ENCODE data around the gene ATP6V0A1. TPM values are rescaled to one million over a fixed set of nuclear protein-coding genes. Genes with fewer than 3 reads are reported as not detected.

Gene ATP6V0A1
- 34.5 TPM for polyA plus RNA-seq (2013)

DNA sequence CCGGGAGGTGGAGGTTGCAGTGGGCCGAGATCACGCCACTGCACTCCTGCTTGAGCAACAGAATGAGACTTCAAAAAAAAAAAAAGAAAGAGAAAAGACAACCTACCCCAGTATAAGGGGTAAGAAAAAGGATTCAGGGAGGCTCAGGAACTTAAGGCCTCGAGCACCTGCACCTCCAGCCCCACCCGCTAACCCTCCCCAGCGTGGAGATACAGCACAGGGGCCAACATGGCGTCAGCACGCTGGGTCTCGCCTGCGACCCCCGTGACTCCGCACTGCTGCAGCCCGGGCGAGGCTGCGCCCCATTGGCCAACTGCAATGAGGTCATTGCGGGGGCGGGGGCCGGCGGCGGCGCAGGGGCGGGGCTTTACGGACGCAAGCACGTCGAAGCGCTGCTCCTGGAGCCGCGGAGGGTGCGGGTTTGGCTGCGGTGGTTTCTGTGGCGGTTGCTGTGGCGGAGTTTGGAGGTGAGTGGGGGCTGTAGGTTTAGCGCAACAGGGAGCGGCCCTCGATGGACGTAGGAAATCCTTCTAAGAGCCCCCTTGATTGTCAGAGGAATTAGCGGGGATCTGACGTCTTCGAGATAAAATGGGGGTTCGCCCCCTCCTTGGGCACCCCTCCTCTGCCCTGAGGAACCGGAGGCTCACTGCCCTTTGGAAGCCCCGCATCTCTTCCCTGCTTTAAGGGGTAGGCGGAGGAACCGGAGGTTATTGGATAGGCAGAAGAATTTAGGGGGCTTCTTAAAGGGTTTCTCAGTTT, at the start of gene ATP6V0A1:
Gene ATP6V0A1, plus strand, starts transcription at position 382 of the 759 bp plus-strand sequence. CDS start 2,017 bp downstream, outside the sequence.
- CTCF ChIA-PET = interaction anchor here (1.3 to 1.6 kb wide), 3 partner anchors 7 to 69 kb away, joined by 3 read pairs; no protein-coding TSS in a partner anchor
- peaks cover 39 to 73% (median 68%) of the 10 kb centered on the region in 4 experiments for H3K4me1 ChIP-seq (ENCODE audit: control extremely low read depth in 1 of 4, control insufficient read depth in 4 of 4, insufficient read depth in 4 of 4, low read length in 3 of 4)
- POLR2A ChIA-PET = no interaction called here

DNA sequence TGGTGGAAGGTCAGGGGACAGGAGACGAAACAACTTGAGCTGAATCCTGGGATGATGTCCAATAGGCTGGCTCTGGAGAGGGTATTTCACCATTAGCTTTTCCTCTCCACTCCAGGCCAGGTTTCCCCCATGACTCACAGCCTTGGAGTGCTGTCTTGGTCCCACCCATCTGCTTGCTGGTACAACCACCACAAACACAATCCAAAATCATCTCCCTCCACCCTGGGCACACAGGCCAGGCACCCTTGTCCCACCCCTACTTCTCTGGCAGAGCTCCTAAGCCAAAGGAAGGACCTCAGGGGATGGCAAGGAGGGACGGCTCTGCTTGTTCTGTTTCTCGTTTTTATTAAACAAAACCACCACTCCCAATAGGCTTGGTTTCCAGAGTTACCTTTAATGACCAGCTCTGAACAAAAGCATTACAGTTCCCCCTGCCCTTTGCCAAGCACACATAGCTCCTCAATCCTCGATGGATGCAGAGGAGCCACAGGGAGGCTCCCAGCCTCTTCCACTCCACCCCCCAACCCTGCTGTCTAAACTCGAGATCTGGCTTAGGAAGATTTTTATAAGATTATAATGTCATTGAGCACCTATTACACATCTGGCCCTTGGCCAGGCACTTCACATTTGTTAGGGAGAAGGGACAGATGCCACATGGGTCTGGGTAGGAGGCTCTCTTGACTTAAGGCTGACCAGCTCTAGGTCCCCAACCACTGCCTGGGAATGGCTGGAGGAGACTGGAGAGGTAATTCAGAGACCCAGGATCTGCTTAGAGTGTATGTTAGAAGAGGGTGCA, 49.0 kb upstream of the ATP6V0A1 start:
- H3K27me3 ChIP-seq (replicated peaks in 2 of 5; ENCODE audit: control insufficient read depth in 4 of 5, insufficient read depth in 5 of 5, low read length in 4 of 5) = no peaks in the 10 kb centered on the region
- peak overlapping the region in 1 of 7 experiments; percentile 23 for H3K4me3 ChIP-seq (ENCODE audit: control insufficient read depth in 1 of 7, extremely low read depth in 1 of 7, insufficient read depth in 4 of 7, low read depth in 2 of 7, low read length in 6 of 7)
- H3K36me3 ChIP-seq (ENCODE audit: control insufficient read depth in 4 of 4, insufficient read depth in 4 of 4, low read length in 3 of 4) = peaks cover 0 to 6% (median 3%) of the 10 kb centered on the region in 4 experiments
- peak overlapping the region; percentile 17 to 43 for H3K27ac ChIP-seq (ENCODE audit: insufficient read depth in 1 of 2, low read depth in 1 of 2, low read length in 2 of 2, poor library complexity in 1 of 2, severe bottlenecking in 2 of 2)
- H3K4me1 ChIP-seq (ENCODE audit: control extremely low read depth in 1 of 4, control insufficient read depth in 4 of 4, insufficient read depth in 4 of 4, low read length in 3 of 4) = peaks cover 5 to 66% (median 44%) of the 10 kb centered on the region in 4 experiments
- CTCF ChIA-PET = interaction anchor here (0.8 to 4.0 kb wide), 7 partner anchors 10 to 163 kb away, joined by 3 to 27 read pairs (median 5); no protein-coding TSS in a partner anchor
- 100% methylated on average over 1 of the region's 5 CpGs for WGBS (ENCODE audit: insufficient coverage)
- H3K9me3 ChIP-seq (ENCODE audit: control extremely low read depth in 1 of 5, control insufficient read depth in 4 of 5, insufficient read depth in 2 of 5, low read depth in 1 of 5, low read length in 4 of 5) = no peaks in the 10 kb centered on the region
- DNase-seq = no peak
- POLR2A ChIA-PET = interaction anchor here (0.5 kb wide), 1 partner anchor 77 kb away, joined by 6 read pairs; no protein-coding TSS in a partner anchor

More for the DNA sequence above, at the start of gene ATP6V0A1:
- WGBS (ENCODE audit: insufficient coverage) = under 1% methylated on average over 35 of the region's 45 CpGs
- H3K4me3 ChIP-seq (ENCODE audit: control insufficient read depth in 1 of 7, extremely low read depth in 1 of 7, insufficient read depth in 4 of 7, low read depth in 2 of 7, low read length in 6 of 7) = peak within 1 kb of the TSS; percentile 66 to 95 (median 77)
- H3K27ac ChIP-seq (ENCODE audit: insufficient read depth in 1 of 2, low read depth in 1 of 2, low read length in 2 of 2, poor library complexity in 1 of 2, severe bottlenecking in 2 of 2) = peak within 1 kb of the TSS; percentile 64 to 87
- H3K9me3 ChIP-seq (ENCODE audit: control extremely low read depth in 1 of 5, control insufficient read depth in 4 of 5, insufficient read depth in 2 of 5, low read depth in 1 of 5, low read length in 4 of 5) = no peaks in the 10 kb centered on the region
- DNase-seq = peak; percentile 88 to 94 (median 93)
- H3K36me3 ChIP-seq (ENCODE audit: control insufficient read depth in 4 of 4, insufficient read depth in 4 of 4, low read length in 3 of 4) = peaks cover 2 to 11% (median 7%) of the 10 kb centered on the region in 4 experiments
- H3K27me3 ChIP-seq (replicated peaks in 2 of 5; ENCODE audit: control insufficient read depth in 4 of 5, insufficient read depth in 5 of 5, low read length in 4 of 5) = no peaks in the 10 kb centered on the region

DNA sequence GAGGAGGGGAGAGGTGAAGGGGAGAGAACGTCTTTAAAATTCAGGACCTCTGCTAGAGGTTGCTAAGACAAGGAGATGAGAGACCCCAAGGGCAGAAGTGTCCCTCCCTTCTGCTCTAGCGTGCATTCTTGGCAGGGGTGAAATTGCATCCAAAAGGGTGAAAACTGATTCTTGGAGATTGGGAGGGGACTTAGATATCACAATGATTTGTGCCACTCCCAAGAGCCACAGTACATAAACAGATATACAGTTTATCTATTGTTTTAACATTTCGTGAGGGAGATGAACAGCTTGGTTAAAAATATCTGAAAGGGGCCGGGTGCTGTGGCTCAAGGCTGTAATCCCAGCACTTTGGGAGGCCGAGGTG, 48.4 kb upstream of the ATP6V0A1 start:
- no peak for DNase-seq
- WGBS (ENCODE audit: insufficient coverage) = 88% methylated on average over 2 of the region's 5 CpGs
- ChIA-PET POLR2A (no interaction called here), CTCF (interaction anchor here (0.8 to 5.0 kb wide), 8 partner anchors 7 to 163 kb away, joined by 3 to 16 read pairs (median 4); partner anchors contain the start of gene CAVIN1)
- Histone ChIP-seq H3K36me3 (ENCODE audit: control insufficient read depth in 4 of 4, insufficient read depth in 4 of 4, low read length in 3 of 4) (peaks cover 0 to under 1% (median 0%) of the 10 kb centered on the region in 4 experiments), H3K4me1 (ENCODE audit: control extremely low read depth in 1 of 4, control insufficient read depth in 4 of 4, insufficient read depth in 4 of 4, low read length in 3 of 4) (peaks cover 5 to 72% (median 50%) of the 10 kb centered on the region in 4 experiments), H3K9me3 (ENCODE audit: control extremely low read depth in 1 of 5, control insufficient read depth in 4 of 5, insufficient read depth in 2 of 5, low read depth in 1 of 5, low read length in 4 of 5) (no peaks in the 10 kb centered on the region), H3K4me3 (ENCODE audit: control insufficient read depth in 1 of 7, extremely low read depth in 1 of 7, insufficient read depth in 4 of 7, low read depth in 2 of 7, low read length in 6 of 7) (no peak overlapping the region), H3K27ac (ENCODE audit: insufficient read depth in 1 of 2, low read depth in 1 of 2, low read length in 2 of 2, poor library complexity in 1 of 2, severe bottlenecking in 2 of 2) (peak overlapping the region in 1 of 2 experiments; percentile 43), H3K27me3 (replicated peaks in 2 of 5; ENCODE audit: control insufficient read depth in 4 of 5, insufficient read depth in 5 of 5, low read length in 4 of 5) (no peaks in the 10 kb centered on the region)

DNA sequence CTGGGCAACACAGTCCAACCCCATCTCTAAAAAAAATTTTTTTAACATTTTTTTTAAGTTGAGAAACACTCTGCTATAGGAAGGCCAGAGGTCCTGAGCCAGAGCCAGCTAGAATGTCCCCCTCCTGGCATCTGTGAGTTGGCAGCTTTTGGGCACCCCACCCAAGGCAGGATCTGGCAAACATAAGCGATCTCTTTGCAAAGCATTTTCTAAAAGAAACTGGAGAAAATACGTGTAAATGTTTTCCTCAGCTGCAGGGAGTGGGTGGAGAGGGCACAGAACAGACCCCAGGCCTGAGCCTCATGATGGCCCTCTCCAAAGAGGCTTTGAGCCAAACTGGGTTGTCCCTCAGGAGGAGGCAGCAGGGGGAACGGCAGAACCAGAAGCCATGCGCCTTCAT, 47.3 kb upstream of the ATP6V0A1 start:
- POLR2A ChIA-PET = no interaction called here
- no peaks in the 10 kb centered on the region for H3K9me3 ChIP-seq (ENCODE audit: control extremely low read depth in 1 of 5, control insufficient read depth in 4 of 5, insufficient read depth in 2 of 5, low read depth in 1 of 5, low read length in 4 of 5)
- WGBS (ENCODE audit: insufficient coverage) = 67% methylated on average over 2 of the region's 4 CpGs
- peak in 1 of 3 donors; percentile 26 for DNase-seq
- no peaks in the 10 kb centered on the region for H3K36me3 ChIP-seq (ENCODE audit: control insufficient read depth in 4 of 4, insufficient read depth in 4 of 4, low read length in 3 of 4)
- peak overlapping the region in 1 of 7 experiments; percentile 23 for H3K4me3 ChIP-seq (ENCODE audit: control insufficient read depth in 1 of 7, extremely low read depth in 1 of 7, insufficient read depth in 4 of 7, low read depth in 2 of 7, low read length in 6 of 7)
- H3K27me3 ChIP-seq (replicated peaks in 2 of 5; ENCODE audit: control insufficient read depth in 4 of 5, insufficient read depth in 5 of 5, low read length in 4 of 5) = no peaks in the 10 kb centered on the region
- CTCF ChIA-PET = interaction anchor here (0.8 to 5.0 kb wide), 5 partner anchors 8 to 103 kb away, joined by 3 to 16 read pairs (median 3); partner anchors contain the start of gene CAVIN1
- peaks cover 8 to 75% (median 56%) of the 10 kb centered on the region in 4 experiments for H3K4me1 ChIP-seq (ENCODE audit: control extremely low read depth in 1 of 4, control insufficient read depth in 4 of 4, insufficient read depth in 4 of 4, low read length in 3 of 4)
- H3K27ac ChIP-seq (ENCODE audit: insufficient read depth in 1 of 2, low read depth in 1 of 2, low read length in 2 of 2, poor library complexity in 1 of 2, severe bottlenecking in 2 of 2) = no peak overlapping the region

DNA sequence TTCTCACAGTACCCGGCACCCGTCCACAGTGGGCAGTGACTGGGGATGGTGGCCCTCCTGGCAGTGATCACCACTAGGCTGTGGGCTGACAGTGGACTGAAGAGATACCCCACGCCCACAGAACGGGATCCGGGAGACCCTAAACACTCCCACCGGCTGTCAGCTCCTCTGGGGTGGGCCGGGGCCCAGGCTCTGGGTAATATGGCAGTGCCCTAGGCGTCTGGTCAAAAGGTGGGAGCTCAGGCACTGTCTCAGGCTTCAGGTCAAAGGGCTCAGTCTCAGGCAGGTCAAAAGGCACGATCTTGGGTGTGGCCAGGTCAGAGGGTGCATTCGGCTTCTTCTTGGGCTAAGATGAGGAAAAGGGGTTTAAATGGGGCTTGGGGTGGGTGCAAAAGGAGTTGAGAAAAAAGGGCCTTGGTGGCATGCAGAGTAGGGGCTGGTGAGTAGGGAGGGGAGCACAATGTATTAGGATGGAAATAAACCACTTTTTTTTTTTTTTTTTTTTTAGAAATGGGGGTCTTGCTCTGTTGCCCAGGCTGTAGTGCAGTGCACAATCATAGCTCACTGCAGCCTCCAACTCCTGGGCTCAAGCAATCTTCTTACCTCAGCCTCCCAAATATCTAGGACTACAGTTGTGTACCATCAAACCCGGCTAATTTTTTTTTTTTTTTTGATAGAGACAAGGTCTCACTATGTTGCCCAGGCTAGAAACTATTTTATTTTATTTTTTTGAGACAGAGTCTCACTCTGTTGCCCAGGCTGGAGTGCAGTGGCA, 46.6 kb upstream of the ATP6V0A1 start:
- CTCF ChIA-PET = interaction anchor here (1.1 to 5.5 kb wide), 6 partner anchors 9 to 115 kb away, joined by 3 to 21 read pairs (median 4); partner anchors contain the start of gene CAVIN1
- no peak for DNase-seq
- H3K27ac ChIP-seq (ENCODE audit: insufficient read depth in 1 of 2, low read depth in 1 of 2, low read length in 2 of 2, poor library complexity in 1 of 2, severe bottlenecking in 2 of 2) = no peak overlapping the region
- no peak overlapping the region for H3K4me3 ChIP-seq (ENCODE audit: control insufficient read depth in 1 of 7, extremely low read depth in 1 of 7, insufficient read depth in 4 of 7, low read depth in 2 of 7, low read length in 6 of 7)
- no peaks in the 10 kb centered on the region for H3K36me3 ChIP-seq (ENCODE audit: control insufficient read depth in 4 of 4, insufficient read depth in 4 of 4, low read length in 3 of 4)
- H3K9me3 ChIP-seq (ENCODE audit: control extremely low read depth in 1 of 5, control insufficient read depth in 4 of 5, insufficient read depth in 2 of 5, low read depth in 1 of 5, low read length in 4 of 5) = no peaks in the 10 kb centered on the region
- WGBS (ENCODE audit: insufficient coverage) = 96% methylated on average over 8 of the region's 11 CpGs
- H3K27me3 ChIP-seq (replicated peaks in 2 of 5; ENCODE audit: control insufficient read depth in 4 of 5, insufficient read depth in 5 of 5, low read length in 4 of 5) = no peaks in the 10 kb centered on the region
- POLR2A ChIA-PET = no interaction called here
- peaks cover 8 to 73% (median 53%) of the 10 kb centered on the region in 4 experiments for H3K4me1 ChIP-seq (ENCODE audit: control extremely low read depth in 1 of 4, control insufficient read depth in 4 of 4, insufficient read depth in 4 of 4, low read length in 3 of 4)

DNA sequence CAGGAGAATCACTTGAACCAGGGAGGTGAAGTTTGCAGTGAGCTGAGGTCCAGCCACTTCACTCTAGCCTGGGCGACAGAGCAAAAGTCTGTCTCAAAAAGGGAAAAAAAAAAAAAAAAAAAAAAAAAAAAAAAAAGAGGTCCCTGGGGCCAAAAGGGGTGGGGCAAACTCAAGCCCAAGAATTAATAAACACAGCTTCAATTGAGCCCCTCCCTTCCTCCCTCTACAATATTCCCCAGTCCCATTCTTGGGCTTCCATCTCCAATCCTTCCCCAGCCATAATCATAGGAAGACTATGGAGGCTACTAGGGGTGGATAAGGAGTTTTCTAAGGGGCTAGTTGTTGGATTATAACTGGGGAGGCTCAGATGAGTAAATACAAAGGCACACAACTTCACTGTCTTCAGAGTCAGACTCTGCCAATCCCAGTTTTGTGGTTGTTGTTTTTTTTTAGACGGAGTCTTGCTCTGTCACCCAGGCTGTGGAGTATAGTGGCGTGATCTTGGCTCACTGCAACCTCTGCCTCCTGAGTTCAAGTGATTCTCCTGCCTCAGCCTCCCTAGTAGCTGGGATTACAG, 45.1 kb upstream of the ATP6V0A1 start:
- no peaks in the 10 kb centered on the region for H3K9me3 ChIP-seq (ENCODE audit: control extremely low read depth in 1 of 5, control insufficient read depth in 4 of 5, insufficient read depth in 2 of 5, low read depth in 1 of 5, low read length in 4 of 5)
- H3K27me3 ChIP-seq (replicated peaks in 2 of 5; ENCODE audit: control insufficient read depth in 4 of 5, insufficient read depth in 5 of 5, low read length in 4 of 5) = no peaks in the 10 kb centered on the region
- no peak overlapping the region for H3K4me3 ChIP-seq (ENCODE audit: control insufficient read depth in 1 of 7, extremely low read depth in 1 of 7, insufficient read depth in 4 of 7, low read depth in 2 of 7, low read length in 6 of 7)
- no peaks in the 10 kb centered on the region for H3K36me3 ChIP-seq (ENCODE audit: control insufficient read depth in 4 of 4, insufficient read depth in 4 of 4, low read length in 3 of 4)
- peaks cover 11 to 65% (median 49%) of the 10 kb centered on the region in 4 experiments for H3K4me1 ChIP-seq (ENCODE audit: control extremely low read depth in 1 of 4, control insufficient read depth in 4 of 4, insufficient read depth in 4 of 4, low read length in 3 of 4)
- no peak for DNase-seq
- 88% methylated on average over 2 of the region's 3 CpGs for WGBS (ENCODE audit: insufficient coverage)
- CTCF ChIA-PET = interaction anchor here (1.0 to 5.5 kb wide), 9 partner anchors 9 to 114 kb away, joined by 3 to 21 read pairs (median 4); partner anchors contain the start of gene CAVIN1
- POLR2A ChIA-PET = no interaction called here
- no peak overlapping the region for H3K27ac ChIP-seq (ENCODE audit: insufficient read depth in 1 of 2, low read depth in 1 of 2, low read length in 2 of 2, poor library complexity in 1 of 2, severe bottlenecking in 2 of 2)

All from common myeloid progenitor, CD34-positive (primary cell).